ENCODE results near the gene LRMDA. TPM values are rescaled to one million over a fixed set of nuclear protein-coding genes. Genes with fewer than 3 reads are reported as not detected.

Gene LRMDA
- total and polyA plus RNA-seq, 2 of the 13 experiments (the other 11 are each of a cell fraction or from before 2014, with no cell fraction given), result 13.4 to 22.0 TPM

DNA sequence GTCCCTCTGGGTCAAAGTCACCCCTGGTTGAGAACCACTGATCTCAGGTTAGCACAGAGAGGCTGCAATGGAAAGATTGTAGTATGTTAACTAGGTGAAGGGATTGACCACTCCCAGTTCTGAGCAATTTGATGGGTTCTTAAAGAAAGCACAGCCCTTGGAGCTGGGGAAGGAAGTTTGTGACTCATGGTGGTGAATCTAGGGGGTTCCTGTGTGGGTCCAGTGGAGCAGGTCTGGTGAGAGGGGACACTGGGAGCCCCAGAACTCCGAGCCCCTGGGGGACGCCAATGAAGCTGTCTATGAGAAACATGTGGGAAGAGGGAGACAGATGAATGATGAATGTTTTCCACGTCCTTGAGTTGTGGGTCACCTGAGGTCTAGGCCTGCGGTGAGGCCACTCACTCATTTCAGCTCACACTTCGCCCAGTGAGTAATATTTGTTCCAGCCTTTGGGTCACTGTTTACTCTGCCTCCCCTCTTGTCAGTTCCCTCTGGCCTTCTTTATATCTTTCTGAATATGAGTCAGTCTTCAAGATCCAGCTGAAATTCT lies 341.9 kb downstream of the LRMDA start (continued):
- TF ChIP-seq, protein P1, sequence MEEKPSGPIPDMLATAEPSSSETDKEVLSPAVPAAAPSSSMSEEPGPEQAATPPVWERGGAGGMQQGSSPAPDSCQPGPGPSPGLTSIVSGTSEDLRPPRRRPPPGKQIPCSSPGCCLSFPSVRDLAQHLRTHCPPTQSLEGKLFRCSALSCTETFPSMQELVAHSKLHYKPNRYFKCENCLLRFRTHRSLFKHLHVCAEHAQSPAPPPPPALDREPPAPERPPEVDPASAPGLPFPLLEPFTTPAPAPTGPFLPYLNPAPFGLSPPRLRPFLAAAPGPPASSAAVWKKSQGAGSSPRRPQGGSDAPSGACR (CRISPR knock-in tag; IDR thresholded peaks at IDR 0.05), result peak; percentile 30; the same call in 1 of the 2 replicates
- TF ChIP-seq RXRB (CRISPR knock-in tag; IDR thresholded peaks at IDR 0.05; ENCODE audit: borderline replicate concordance) (peak; percentile 100), ZNF567 (CRISPR knock-in tag; IDR thresholded peaks at IDR 0.05; ENCODE audit: borderline replicate concordance) (no peak), ZNF343 (CRISPR knock-in tag; IDR thresholded peaks at IDR 0.05) (no peak), TBX2 (CRISPR knock-in tag; IDR thresholded peaks at IDR 0.05; ENCODE audit: borderline replicate concordance) (peak; percentile 89), ERF (CRISPR knock-in tag; IDR thresholded peaks at IDR 0.05) (0 out of 2 replicates have a peak, but pooled peaks have one; percentile 66), RBAK (CRISPR knock-in tag; IDR thresholded peaks at IDR 0.05) (no peak), POLR2A (IDR thresholded peaks at IDR 0.05; ENCODE audit: insufficient read depth in 1 of 2, low read depth in 2 of 2, low read length in 2 of 2) (no peak), PCBP2 (optimal IDR thresholded peaks at IDR 0.05; ENCODE audit: low read depth, low read length, poor library complexity, severe bottlenecking) (no peak), RERE (CRISPR knock-in tag; IDR thresholded peaks at IDR 0.05; ENCODE audit: low read depth) (peak; percentile 72; the same call in 1 of the 2 replicates), ATF3 (CRISPR knock-in tag; IDR thresholded peaks at IDR 0.05) (peak; percentile 64; the same call in 1 of the 2 replicates), MEIS1 (CRISPR knock-in tag; IDR thresholded peaks at IDR 0.05; ENCODE audit: borderline replicate concordance) (peak; percentile 100), THAP7 (CRISPR knock-in tag; IDR thresholded peaks at IDR 0.05) (no peak), ZBTB33 (CRISPR knock-in tag; IDR thresholded peaks at IDR 0.05) (peak; percentile 33; the same call in 1 of the 2 replicates)
- TF ChIP-seq, protein P2, sequence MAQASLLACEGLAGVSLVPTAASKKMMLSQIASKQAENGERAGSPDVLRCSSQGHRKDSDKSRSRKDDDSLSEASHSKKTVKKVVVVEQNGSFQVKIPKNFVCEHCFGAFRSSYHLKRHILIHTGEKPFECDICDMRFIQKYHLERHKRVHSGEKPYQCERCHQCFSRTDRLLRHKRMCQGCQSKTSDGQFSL (CRISPR knock-in tag; IDR thresholded peaks at IDR 0.05), result no peak
- TF ChIP-seq, protein P3, sequence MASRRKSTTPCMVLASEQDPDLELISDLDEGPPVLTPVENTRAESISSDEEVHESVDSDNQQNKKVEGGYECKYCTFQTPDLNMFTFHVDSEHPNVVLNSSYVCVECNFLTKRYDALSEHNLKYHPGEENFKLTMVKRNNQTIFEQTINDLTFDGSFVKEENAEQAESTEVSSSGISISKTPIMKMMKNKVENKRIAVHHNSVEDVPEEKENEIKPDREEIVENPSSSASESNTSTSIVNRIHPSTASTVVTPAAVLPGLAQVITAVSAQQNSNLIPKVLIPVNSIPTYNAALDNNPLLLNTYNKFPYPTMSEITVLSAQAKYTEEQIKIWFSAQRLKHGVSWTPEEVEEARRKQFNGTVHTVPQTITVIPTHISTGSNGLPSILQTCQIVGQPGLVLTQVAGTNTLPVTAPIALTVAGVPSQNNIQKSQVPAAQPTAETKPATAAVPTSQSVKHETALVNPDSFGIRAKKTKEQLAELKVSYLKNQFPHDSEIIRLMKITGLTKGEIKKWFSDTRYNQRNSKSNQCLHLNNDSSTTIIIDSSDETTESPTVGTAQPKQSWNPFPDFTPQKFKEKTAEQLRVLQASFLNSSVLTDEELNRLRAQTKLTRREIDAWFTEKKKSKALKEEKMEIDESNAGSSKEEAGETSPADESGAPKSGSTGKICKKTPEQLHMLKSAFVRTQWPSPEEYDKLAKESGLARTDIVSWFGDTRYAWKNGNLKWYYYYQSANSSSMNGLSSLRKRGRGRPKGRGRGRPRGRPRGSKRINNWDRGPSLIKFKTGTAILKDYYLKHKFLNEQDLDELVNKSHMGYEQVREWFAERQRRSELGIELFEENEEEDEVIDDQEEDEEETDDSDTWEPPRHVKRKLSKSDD (CRISPR knock-in tag; IDR thresholded peaks at IDR 0.05; ENCODE audit: low read depth), result no peak

Data from HepG2 (cell line).